ENCODE results near the gene RELT.

DNA sequence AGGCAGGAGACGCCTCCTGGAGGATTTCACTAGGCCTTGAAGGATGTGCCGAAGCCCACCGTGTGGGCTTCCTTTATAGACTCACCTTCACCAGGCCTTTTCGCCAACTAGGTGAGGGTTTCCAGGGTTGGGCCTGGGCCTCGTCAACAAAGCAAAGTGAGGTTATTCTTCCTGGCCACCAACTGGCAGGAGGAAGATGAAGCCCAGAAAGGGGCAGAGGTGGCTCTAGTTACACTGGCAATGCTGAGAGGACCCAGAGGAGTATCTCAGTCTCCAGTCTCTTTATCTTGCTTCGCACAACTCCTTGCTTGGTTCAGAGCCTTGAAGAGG is 404 bp upstream of the RELT start:
- TF ChIP-seq, protein P1, sequence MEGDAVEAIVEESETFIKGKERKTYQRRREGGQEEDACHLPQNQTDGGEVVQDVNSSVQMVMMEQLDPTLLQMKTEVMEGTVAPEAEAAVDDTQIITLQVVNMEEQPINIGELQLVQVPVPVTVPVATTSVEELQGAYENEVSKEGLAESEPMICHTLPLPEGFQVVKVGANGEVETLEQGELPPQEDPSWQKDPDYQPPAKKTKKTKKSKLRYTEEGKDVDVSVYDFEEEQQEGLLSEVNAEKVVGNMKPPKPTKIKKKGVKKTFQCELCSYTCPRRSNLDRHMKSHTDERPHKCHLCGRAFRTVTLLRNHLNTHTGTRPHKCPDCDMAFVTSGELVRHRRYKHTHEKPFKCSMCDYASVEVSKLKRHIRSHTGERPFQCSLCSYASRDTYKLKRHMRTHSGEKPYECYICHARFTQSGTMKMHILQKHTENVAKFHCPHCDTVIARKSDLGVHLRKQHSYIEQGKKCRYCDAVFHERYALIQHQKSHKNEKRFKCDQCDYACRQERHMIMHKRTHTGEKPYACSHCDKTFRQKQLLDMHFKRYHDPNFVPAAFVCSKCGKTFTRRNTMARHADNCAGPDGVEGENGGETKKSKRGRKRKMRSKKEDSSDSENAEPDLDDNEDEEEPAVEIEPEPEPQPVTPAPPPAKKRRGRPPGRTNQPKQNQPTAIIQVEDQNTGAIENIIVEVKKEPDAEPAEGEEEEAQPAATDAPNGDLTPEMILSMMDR (IDR thresholded peaks at IDR 0.05), result no peak
- no peak for TF ChIP-seq POLR2A (IDR thresholded peaks at IDR 0.05)
- no peak for TF ChIP-seq EP300 (IDR thresholded peaks at IDR 0.05)
- TF ChIP-seq POLR2AphosphoS5 (IDR thresholded peaks at IDR 0.05), result no peak

Data from upper lobe of left lung (tissue), 4 donors.